ENCODE data around the gene FBLN1. TPM values are rescaled to one million over a fixed set of nuclear protein-coding genes. Genes with fewer than 3 reads are reported as not detected.

Gene FBLN1
- total and polyA plus RNA-seq, 9 donors = 62.7 to 394 (median 189) TPM

- Histone ChIP-seq H3K27ac (no peak overlapping the region), H3K4me1 (ENCODE audit: insufficient read depth) (no peaks in the 10 kb centered on the region), H3K36me3 (no peaks in the 10 kb centered on the region), H3K9me3 (no peaks in the 10 kb centered on the region), H3K4me3 (no peak overlapping the region), H3K27me3 (no peaks in the 10 kb centered on the region)
- DNase-seq = no peak
- WGBS, 3 donors = 82 to 91% (median 90%) methylated on average over 3 of the region's 3 CpGs
- intact Hi-C loops (cut with DNase I) = loop anchor here in 1 of 4 donors (10.0 kb wide), 1 partner anchor 63 kb away; no protein-coding TSS in a partner anchor
- TF ChIP-seq CTCF (IDR thresholded peaks at IDR 0.05) (no peak), EP300 (IDR thresholded peaks at IDR 0.05) (no peak), POLR2A (IDR thresholded peaks at IDR 0.05) (no peak)
These were observed 135.5 kb downstream of the FBLN1 start for GRCh38 chr22:45638197-45638596.

GRCh38 chr22:45638834-45639746 lies 136.4 kb downstream of the FBLN1 start:
- Histone ChIP-seq H3K27me3 (no peaks in the 10 kb centered on the region), H3K9me3 (no peaks in the 10 kb centered on the region), H3K4me3 (no peak overlapping the region), H3K4me1 (ENCODE audit: insufficient read depth) (no peaks in the 10 kb centered on the region), H3K36me3 (no peaks in the 10 kb centered on the region), H3K27ac (no peak overlapping the region)
- WGBS, 3 donors = 62 to 68% (median 68%) methylated on average over 21 of the region's 21 CpGs
- TF ChIP-seq CTCF (IDR thresholded peaks at IDR 0.05) (no peak), POLR2A (IDR thresholded peaks at IDR 0.05) (no peak), EP300 (IDR thresholded peaks at IDR 0.05) (no peak)
- intact Hi-C loops (cut with DNase I) = loop anchor here in 1 of 4 donors (10.0 kb wide), 1 partner anchor 64 kb away; no protein-coding TSS in a partner anchor
- peak in 1 of 5 donors; percentile 40 for DNase-seq

- Histone ChIP-seq H3K36me3 (no peaks in the 10 kb centered on the region), H3K9me3 (no peaks in the 10 kb centered on the region), H3K4me1 (ENCODE audit: insufficient read depth) (no peaks in the 10 kb centered on the region), H3K27me3 (no peaks in the 10 kb centered on the region), H3K27ac (no peak overlapping the region), H3K4me3 (no peak overlapping the region)
- WGBS, 3 donors = 41 to 62% (median 50%) methylated on average over 7 of the region's 7 CpGs
- intact Hi-C loops (cut with DNase I) = loop anchor here in 2 of 4 donors (5.0 to 10.0 kb wide), 3 partner anchors 65 to 228 kb away; no protein-coding TSS in a partner anchor
- no peak for DNase-seq
- no peak for TF ChIP-seq EP300 (IDR thresholded peaks at IDR 0.05)
These were observed 137.0 kb downstream of the FBLN1 start for GRCh38 chr22:45639747-45640102.

- H3K27me3 ChIP-seq = no peaks in the 10 kb centered on the region
These were observed 137.7 kb downstream of the FBLN1 start for GRCh38 chr22:45640291-45640940.

More at GRCh38 chr22:45640291-45640940, 137.7 kb downstream of the FBLN1 start:
- no peak for DNase-seq
- H3K4me1 ChIP-seq (ENCODE audit: insufficient read depth) = no peaks in the 10 kb centered on the region
- H3K27ac ChIP-seq = no peak overlapping the region
- no peaks in the 10 kb centered on the region for H3K36me3 ChIP-seq
- TF ChIP-seq POLR2A (IDR thresholded peaks at IDR 0.05) (no peak), CTCF (IDR thresholded peaks at IDR 0.05) (no peak)
- no peaks in the 10 kb centered on the region for H3K9me3 ChIP-seq
- WGBS, 3 donors = 56 to 76% (median 75%) methylated on average over 6 to 7 of the region's 7 CpGs
- intact Hi-C loops (cut with DNase I) = loop anchor here in 2 of 4 donors (5.0 to 10.0 kb wide), 2 partner anchors 224 to 227 kb away; no protein-coding TSS in a partner anchor
- no peak overlapping the region for H3K4me3 ChIP-seq
